ENCODE results near the gene DTX1. TPM values are rescaled to one million over a fixed set of nuclear protein-coding genes. Genes with fewer than 3 reads are reported as not detected.

The DTX1 gene
- polyA plus RNA-seq, 1 donor (not counting 4 experiments of a cell fraction or from before 2014, with no cell fraction given): not detected

- Histone ChIP-seq H3K4me3 (ENCODE audit: control insufficient read depth in 2 of 3, extremely low read depth in 1 of 3, insufficient read depth in 2 of 3, low read depth in 1 of 3, low read length in 3 of 3) (no peak overlapping the region), H3K9ac (ENCODE audit: control insufficient read depth, extremely low read depth, insufficient read depth, low read length) (no peak overlapping the region), H3K27me3 (ENCODE audit: control insufficient read depth, extremely low read depth, insufficient read depth, low read length) (peaks cover 4% of the 10 kb centered on the region), H3K9me3 (ENCODE audit: control insufficient read depth, low read depth, low read length) (no peaks in the 10 kb centered on the region), H3K4me2 (ENCODE audit: control insufficient read depth, extremely low read depth, insufficient read depth, low read depth, low read length) (no peak overlapping the region), H3K4me1 (ENCODE audit: control insufficient read depth, extremely low read depth, insufficient read depth, low read length) (peaks cover 3% of the 10 kb centered on the region), H3K27ac (ENCODE audit: control insufficient read depth, insufficient read depth, low read length) (no peak overlapping the region), H3K36me3 (ENCODE audit: control insufficient read depth in 2 of 2, extremely low read depth in 1 of 2, insufficient read depth in 2 of 2, low read length in 2 of 2) (no peaks in the 10 kb centered on the region), H3K9me1 (ENCODE audit: control insufficient read depth, extremely low read depth, insufficient read depth, low read length) (no peaks in the 10 kb centered on the region), H4K20me1 (ENCODE audit: control insufficient read depth, extremely low read depth, insufficient read depth, low read length) (no peaks in the 10 kb centered on the region), H3K79me2 (ENCODE audit: control insufficient read depth, insufficient read depth, low read length) (no peaks in the 10 kb centered on the region), H2AFZ (ENCODE audit: control insufficient read depth, low read length) (no peak overlapping the region)
- TF ChIP-seq EZH2 (IDR thresholded peaks at IDR 0.05; ENCODE audit: low read length): no peak
- TF ChIP-seq CTCF (optimal IDR thresholded peaks at IDR 0.05 in 1 of 3, IDR thresholded peaks at IDR 0.05 in 1 of 3, conservative IDR thresholded peaks at IDR 0.05 in 1 of 3; ENCODE audit: extremely low read depth in 1 of 3, insufficient read depth in 2 of 3, low read length in 3 of 3): no peak
- FAIRE-seq (no peak), DNase-seq (ENCODE audit: low read depth, low spot score) (no peak)
- dilution Hi-C loops (cut with MboI; ENCODE audit: extremely low pct_ligation_motif_present, low sequenced_read_pairs): no loop called here
Measured at GRCh38 chr12:113093409-113094101, 37.0 kb downstream of the DTX1 start.

DNA sequence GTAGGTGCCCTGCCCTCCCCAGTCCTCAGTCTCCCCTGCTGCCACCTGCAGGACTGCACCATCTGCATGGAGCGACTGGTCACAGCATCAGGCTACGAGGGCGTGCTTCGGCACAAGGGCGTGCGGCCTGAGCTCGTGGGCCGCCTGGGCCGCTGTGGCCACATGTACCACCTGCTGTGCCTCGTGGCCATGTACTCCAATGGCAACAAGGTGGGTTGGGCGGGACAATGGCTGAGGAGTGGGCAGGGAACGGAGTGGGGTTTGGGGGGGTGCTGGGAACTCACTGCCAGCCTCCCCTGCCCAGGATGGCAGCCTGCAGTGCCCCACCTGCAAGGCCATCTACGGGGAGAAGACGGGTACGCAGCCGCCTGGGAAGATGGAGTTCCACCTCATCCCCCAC, 38.2 kb downstream of the DTX1 start:
- Histone ChIP-seq H2AFZ (ENCODE audit: control insufficient read depth, low read length) (no peak overlapping the region), H3K4me3 (ENCODE audit: control insufficient read depth in 2 of 3, extremely low read depth in 1 of 3, insufficient read depth in 2 of 3, low read depth in 1 of 3, low read length in 3 of 3) (no peak overlapping the region), H3K79me2 (ENCODE audit: control insufficient read depth, insufficient read depth, low read length) (no peaks in the 10 kb centered on the region), H3K4me2 (ENCODE audit: control insufficient read depth, extremely low read depth, insufficient read depth, low read depth, low read length) (no peak overlapping the region), H3K36me3 (ENCODE audit: control insufficient read depth in 2 of 2, extremely low read depth in 1 of 2, insufficient read depth in 2 of 2, low read length in 2 of 2) (no peaks in the 10 kb centered on the region), H3K27me3 (ENCODE audit: control insufficient read depth, extremely low read depth, insufficient read depth, low read length) (peaks cover 4% of the 10 kb centered on the region), H3K9ac (ENCODE audit: control insufficient read depth, extremely low read depth, insufficient read depth, low read length) (no peak overlapping the region), H3K4me1 (ENCODE audit: control insufficient read depth, extremely low read depth, insufficient read depth, low read length) (peaks cover 3% of the 10 kb centered on the region), H3K9me1 (ENCODE audit: control insufficient read depth, extremely low read depth, insufficient read depth, low read length) (no peaks in the 10 kb centered on the region), H4K20me1 (ENCODE audit: control insufficient read depth, extremely low read depth, insufficient read depth, low read length) (no peaks in the 10 kb centered on the region), H3K27ac (ENCODE audit: control insufficient read depth, insufficient read depth, low read length) (no peak overlapping the region), H3K9me3 (ENCODE audit: control insufficient read depth, low read depth, low read length) (no peaks in the 10 kb centered on the region)
- TF ChIP-seq CTCF (optimal IDR thresholded peaks at IDR 0.05 in 1 of 3, IDR thresholded peaks at IDR 0.05 in 1 of 3, conservative IDR thresholded peaks at IDR 0.05 in 1 of 3; ENCODE audit: extremely low read depth in 1 of 3, insufficient read depth in 2 of 3, low read length in 3 of 3) (peak in 1 of 3 experiments; percentile 2), EZH2 (IDR thresholded peaks at IDR 0.05; ENCODE audit: low read length) (no peak)
- FAIRE-seq (no peak), DNase-seq (ENCODE audit: low read depth, low spot score) (no peak)
- dilution Hi-C loops (cut with MboI; ENCODE audit: extremely low pct_ligation_motif_present, low sequenced_read_pairs): no loop called here

All from keratinocyte (primary cell).